ENCODE measurements around the gene PPP1R9B. TPM values are rescaled to one million over a fixed set of nuclear protein-coding genes. Genes with fewer than 3 reads are reported as not detected.

The PPP1R9B gene
- total RNA-seq, 1 experiment from 2014 or later: 36.1 TPM

DNA sequence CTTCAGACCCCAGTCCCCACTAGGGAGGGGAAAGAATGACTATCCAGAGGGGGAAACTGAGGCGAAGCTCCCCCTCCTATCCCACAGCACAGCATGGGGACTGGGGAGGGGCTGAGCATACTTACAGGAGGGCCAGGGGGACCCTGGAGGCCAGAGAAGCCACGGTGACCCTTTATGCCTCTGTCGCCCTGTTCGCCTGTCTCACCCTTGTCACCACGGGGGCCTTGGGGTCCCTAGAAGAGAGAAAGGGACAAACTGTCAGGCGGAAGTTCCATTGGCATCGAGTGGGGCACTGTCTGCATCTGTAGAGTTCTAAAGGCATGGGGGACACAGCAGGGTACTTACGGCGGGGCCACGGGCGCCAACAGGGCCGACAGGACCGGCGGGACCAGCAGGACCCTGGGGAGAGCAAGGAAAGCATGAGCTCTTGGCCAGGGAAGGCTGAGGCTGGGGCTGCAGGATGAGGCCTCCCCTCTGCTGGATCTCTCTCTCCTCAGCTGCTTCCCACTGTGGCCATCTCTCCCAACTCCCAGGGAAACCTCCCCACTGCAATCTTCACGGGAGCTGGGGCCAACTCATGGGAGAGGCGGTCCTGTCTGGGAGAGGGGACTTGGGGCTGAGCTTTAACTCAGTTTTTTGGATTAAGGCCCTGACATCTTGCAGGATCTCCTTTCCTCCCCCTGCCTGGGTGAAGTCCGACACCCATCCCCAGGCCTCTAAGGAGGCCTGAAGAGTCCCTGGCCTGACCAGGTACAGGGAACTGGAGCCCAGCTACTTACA lies 37.5 kb upstream of the PPP1R9B start:
- DNase-seq (ENCODE audit: low read depth): no peak

DNA sequence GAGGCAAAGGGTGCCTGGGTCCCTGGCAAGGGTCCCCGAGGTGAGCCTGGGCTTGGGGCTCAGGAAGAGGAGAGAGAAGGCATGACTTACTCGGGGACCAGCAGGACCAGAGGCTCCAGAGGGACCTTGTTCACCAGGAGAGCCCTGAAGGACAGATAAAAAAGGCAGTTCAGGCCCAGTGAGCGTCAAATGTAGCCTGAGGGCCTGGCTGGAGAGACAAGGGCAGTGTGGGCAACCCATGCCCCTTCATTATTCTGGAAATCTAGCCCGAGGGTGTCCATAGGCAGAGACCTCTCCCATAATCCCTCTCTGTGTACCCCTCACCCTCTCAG lies 36.9 kb upstream of the PPP1R9B start:
- DNase-seq (ENCODE audit: low read depth): no peak

DNA sequence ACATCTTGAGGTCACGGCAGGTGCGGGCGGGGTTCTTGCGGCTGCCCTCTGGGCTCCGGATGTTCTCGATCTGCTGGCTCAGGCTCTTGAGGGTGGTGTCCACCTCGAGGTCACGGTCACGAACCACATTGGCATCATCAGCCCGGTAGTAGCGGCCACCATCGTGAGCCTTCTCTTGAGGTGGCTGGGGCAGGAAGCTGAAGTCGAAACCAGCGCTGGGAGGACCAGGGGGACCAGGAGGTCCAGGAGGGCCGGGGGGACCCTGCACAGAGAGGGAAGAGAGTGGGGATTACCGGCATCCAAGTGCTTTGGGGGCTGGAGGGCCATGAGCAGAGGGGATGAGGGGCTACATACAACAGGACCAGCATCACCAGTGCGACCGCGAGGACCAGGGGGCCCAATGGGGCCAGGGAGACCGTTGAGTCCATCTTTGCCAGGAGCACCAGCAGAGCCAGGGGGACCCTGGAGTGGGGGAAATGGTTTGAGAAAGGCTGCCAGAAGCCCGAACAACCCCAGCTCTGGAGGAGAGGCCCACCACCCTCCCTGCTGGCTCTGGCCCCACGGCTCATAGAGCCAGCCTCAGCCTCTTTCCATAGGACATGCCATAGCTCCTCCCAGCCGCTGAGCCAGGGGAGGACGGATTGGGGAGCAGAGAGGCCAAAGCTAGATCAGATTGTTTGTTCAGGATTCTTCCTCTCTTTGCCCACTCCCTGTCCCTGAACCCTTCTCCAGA lies 36.4 kb upstream of the PPP1R9B start:
- DNase-seq (ENCODE audit: low read depth): no peak

DNA sequence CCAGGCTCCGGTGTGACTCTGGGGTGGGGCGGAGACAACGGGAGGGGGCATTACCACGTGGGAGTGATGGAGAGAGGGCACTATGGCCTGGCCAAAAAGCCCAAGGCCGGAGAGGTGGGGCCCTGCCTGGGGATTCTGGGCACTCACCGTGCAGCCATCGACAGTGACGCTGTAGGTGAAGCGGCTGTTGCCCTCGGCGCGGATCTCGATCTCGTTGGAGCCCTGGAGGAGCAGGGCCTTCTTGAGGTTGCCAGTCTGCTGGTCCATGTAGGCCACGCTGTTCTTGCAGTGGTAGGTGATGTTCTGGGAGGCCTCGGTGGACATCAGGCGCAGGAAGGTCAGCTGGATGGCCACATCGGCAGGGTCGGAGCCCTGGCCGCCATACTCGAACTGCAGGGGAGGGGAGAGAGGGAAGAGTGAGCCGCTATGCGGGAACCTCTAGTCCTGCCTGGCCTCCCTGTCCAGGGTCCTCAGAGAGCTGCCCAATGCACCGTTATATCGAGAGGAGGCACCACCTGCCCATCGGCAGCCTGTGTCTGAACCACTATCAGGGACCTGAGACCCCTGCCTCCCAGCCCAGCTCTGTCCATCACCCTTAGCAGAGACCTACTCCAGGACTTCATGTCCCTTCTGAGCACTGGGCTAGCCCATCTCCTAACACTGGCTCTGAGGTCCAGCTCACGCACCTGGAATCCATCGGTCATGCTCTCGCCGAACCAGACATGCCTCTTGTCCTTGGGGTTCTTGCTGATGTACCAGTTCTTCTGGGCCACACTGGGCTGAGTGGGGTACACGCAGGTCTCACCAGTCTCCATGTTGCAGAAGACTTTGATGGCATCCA lies 35.4 kb upstream of the PPP1R9B start:
- no peak for DNase-seq (ENCODE audit: low read depth)

DNA sequence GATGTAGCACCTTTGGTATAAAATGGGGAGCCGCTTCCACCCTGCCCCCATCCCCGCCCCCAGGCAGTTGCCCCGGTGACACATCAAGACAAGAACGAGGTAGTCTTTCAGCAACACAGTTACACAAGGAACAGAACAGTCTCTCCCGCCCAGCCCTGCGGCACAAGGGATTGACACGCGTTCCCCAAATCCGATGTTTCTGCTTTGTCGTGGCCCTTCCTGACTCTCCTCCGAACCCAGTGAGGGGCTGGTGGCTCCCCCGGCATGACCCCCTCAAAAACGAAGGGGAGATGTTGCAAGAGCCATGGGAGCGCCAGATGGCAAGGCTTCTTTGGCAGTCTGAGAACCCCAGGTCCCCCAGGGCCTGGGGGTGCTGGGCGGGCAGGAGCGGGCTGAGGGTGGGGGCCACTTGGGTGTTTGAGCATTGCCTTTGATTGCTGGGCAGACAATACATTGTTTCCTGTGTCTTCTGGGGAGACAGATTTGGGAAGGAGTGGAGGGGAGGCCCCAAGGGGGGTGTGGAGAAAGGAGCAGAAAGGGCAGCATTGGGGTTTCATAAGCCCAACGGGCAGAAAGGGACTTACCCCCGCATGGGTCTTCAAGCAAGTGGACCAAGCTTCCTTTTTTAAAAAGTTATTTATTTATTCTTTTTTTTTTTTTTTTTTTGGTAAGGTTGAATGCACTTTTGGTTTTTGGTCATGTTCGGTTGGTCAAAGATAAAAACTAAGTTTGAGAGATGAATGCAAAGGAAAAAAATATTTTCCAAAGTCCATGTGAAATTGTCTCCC lies 34.3 kb upstream of the PPP1R9B start:
- peak; percentile 37 for DNase-seq (ENCODE audit: low read depth)

DNA sequence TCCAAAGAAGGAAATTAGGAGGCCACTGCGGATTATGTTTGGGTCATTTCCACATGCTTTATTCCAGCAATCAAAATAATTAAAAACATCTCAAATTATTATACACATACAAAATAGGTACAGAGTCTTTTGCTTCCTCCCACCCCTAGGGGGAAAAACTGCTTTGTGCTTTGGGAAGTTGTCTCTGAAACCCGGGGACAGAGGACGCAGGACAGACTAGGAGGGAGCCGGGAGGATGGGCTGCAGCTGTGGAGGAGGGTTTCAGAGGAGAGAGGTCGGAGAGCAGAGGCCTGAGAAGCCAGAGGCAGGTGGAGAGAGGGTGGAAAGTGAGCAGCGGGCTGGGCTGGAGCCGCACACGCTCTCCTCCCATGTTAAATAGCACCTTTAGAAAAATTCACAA lies 33.6 kb upstream of the PPP1R9B start:
- no peak for DNase-seq (ENCODE audit: low read depth)

DNA sequence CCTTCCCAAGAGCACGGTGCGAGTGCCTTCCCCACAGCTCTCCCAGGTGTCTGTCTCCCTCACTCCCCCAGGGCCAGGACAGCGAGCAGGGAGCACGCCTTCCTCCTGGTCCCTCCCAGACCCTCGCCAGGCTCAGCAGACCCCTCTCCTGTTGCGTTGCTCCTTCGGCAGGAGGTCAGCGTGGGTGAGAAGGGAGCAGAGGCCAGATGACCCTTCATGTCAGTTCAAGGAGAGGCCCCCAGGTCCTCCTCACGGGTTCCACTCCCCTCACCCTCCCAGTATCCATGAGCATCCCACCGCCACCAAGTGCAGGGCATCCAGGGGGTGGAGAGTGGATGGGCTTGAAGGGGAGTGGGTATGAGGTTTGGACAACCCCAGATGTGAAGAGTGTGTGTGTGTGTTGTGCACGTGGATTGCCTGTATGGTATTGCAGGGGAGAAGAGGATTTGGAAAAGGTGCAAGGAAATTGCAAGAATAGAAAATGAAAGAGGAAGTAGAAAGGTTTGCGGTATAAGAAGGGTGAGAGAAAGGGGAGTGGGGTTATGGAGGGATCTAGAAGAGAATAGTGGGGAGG lies 33.0 kb upstream of the PPP1R9B start:
- no peak for DNase-seq (ENCODE audit: low read depth)

DNA sequence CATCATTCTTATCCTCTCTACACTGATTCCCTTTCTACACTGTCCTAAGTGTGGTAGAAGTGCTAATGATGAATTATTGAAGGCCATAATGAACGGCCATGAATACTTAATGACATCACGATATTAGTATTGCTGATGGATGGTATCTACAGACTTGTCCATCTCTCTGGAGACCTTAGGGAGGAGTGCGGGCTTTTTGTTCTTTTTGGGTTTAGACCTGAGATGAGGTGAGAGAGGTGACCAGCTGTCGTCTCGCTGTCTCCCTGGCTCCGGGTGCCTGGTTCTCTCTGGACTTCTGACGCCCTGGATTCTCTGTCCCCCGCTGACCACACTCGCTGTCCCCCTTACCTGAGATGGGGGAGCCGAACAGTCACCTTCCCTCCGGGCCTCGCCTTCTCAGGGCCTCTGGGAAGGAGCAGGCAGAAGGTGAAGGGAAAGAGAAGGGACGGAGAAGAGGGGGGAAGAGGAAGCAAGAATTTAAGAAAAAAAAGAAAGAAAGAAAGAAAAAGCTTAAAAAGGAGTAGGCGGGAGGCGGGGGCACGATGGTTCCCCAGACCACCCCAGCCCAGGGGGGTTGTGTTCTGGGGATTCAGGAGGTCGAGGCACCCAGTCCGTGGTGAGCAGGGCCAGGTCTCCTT lies 32.4 kb upstream of the PPP1R9B start:
- DNase-seq (ENCODE audit: low read depth): no peak

DNA sequence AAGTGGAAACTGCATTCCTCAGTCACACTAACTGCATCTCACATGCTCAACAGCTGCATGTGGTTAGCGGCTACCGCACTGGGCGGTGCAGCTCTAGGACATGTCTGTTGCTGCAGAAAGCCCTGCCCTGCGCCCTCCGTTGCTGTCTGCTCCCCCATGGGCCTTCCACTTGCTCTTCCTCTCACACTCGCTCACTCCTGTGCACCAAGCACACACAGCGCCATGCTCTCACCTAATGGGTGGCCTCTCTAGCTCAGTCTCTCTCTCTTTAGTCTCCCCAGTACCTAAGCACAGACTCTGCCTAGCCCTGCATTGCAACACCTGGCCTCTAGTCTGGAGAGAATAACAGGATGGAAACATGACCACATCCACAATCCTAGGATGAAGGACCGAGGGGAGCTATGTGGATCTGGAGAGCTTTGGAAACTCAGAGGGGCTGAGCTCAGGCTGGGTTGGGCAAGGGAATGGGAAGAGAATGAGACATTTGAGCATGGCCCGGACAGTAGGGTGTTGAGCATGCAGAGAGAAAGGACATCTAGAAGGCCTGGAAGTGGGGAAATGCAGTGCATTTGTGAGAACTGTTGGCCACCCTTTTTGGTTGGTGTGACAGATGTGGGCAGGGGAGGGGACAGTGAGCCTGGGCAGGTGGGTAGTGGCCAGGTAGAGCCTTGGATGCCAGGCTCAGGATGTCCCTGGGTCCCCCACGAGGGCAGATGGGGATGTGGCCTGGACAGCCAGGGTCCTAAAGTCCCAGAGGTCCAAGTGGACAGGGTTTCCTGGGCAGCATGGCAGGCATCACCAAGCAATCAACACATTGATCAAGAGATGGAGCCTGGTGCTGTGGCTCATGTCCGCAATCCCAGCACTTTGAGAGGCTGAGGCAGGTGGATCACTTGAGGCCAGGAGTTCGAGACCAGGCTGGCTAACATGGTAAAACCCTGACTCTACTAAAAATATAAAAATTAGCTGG lies 31.4 kb upstream of the PPP1R9B start:
- DNase-seq (ENCODE audit: low read depth): no peak

DNA sequence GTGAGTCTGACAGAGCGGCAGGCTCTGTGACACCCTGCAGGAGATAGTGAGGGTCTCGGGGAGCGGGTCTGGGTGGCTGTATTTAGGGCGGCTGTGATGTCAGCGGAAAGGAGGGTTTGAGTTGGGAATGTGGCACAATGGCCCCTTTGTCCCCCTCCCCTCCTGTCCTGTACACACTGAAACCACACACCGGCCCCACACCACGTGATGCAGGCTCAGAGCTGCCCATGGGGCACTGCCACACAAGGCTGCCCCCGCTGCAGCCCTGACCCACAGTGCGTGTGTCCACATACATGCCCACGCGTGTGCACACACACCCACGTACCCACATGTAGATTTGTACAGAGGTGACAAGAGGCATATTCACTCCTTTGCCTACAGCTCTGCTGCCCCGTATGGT lies 30.7 kb upstream of the PPP1R9B start:
- no peak for DNase-seq (ENCODE audit: low read depth)

DNA sequence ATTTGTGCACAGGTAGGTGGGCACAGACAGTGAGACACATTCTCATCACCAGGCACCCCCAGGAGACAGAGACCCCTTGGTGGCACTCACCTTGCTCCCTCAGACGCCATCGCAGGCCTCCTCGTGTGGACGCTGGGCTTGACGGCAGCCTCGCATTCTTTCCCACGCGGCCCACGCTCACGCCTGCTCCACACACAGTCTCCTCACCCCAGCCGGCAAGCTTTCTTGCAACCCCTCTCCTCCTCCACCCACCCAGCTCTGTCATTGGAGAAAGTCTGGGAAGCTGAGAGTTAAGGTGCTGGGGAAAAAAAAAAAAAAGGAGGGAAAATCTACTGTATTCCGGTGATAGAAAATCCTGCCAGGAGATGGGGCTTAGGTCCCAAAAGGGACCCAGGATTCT lies 30.1 kb upstream of the PPP1R9B start:
- no peak for DNase-seq (ENCODE audit: low read depth)

DNA sequence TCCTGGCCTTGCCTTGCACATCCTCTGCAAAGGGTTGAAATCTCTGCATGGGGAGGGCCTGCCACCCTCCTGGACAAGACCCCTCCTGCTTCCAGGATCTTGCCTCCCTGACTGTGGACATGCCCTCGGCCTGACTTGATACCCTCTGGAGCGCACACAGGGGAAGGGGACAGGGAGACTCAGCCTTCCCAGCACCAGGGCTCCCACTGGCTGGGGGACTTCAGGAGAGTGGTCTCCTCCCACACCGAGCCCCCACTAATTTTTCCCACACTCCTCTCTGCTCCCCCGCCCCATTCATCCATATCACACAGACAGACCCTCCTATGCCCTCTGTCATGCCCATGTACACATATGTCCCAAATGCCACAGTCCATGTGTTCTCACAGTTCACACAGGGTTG lies 29.6 kb upstream of the PPP1R9B start:
- DNase-seq (ENCODE audit: low read depth): no peak

DNA sequence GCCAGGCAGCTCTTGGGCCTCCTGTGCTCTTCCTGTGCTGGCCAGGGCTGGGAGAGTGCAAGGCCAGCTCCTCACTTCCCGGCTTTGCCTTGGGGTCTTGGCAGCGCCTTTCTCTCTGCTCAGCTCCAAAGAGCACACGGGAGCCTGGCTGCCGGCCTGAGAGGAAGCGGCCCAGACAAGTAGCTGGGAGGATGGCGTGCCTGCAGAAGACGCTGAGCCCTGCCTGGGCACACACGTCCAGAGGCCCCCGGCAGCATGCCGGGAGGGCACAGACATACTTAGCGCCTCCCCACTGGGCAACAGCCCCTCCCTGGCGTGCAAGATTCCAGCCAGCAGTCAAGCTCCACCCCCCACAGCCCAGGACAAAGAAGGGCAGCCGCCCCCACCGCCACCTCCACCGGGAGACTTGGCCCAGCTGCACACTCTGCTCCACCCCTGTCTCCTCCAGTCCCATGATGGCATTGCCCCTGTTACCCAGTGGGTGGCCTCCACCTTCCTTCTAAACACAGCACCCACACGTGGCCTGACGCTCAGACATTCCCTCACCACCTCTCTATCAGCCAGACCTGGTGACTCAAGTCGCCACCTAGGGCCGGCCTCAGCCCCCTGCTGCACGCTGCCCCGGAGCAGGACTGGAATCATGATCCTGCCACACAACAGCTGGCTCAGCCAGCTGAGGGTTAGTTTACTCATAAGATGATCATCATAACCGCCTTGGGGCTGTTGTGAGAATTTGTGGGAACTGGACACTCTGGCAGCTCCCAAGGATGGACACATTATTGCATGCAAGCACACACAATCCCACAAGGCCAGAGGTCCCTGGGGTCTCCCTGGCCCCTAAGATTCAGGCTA lies 27.7 kb upstream of the PPP1R9B start:
- DNase-seq (ENCODE audit: low read depth): peak; percentile 97

DNA sequence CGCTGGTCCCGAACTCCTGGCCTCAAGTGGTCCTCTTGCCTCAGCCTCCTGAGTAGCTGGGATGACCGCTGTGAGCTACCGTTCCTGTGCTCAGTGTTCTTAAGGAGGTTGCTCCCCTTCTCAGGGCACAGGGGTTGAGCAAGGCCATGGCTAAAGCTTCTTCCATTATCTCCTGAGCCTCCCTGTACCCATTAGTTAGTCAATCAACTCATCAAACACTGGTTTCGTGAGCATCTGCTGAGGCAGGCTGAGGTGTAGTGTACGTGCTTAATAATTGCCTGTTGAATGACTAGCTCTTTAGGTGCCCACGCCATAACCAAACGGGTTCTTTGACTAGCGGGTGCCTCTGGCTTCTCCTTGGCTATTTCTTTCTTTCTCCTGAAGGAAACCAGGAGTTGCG lies 27.0 kb upstream of the PPP1R9B start:
- DNase-seq (ENCODE audit: low read depth): peak; percentile 35

DNA sequence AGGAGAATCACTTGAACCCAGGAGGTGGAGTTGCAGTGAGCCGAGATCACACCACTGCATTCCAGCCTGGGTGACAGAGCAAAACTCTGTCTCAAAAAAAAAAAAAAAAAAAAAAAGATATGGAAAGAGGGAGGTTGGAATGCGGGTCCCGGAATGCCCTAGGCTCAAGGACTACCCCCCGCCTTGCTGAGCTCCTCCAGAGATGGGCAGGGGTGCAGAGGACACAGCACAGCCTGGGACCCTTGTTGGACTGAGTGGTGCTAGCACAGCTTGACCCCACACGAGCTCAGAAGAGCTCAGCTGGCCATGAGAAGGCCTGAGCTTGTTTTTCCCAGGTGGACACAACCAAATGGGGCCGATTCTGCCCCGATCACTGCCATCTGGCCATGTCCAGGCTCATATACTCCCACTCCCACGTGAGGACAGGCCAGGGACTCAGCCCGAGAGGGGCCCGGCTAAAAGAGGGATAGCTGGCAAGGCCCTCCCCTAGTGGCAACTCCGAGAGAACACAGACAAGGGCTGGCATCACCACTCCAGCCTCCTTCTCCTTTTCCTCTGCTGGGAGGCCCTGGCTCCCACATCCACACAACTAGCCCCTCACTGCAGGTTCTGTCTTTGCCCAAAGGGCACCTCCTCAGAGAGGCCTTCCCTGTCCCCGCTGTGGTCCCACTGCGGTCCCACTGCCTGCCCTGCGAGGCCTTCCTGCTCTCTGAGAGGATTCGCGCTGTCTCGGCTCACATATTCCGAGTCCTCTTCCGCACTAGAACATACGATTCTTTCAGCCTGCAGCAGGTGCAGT lies 26.3 kb upstream of the PPP1R9B start:
- no peak for DNase-seq (ENCODE audit: low read depth)

DNA sequence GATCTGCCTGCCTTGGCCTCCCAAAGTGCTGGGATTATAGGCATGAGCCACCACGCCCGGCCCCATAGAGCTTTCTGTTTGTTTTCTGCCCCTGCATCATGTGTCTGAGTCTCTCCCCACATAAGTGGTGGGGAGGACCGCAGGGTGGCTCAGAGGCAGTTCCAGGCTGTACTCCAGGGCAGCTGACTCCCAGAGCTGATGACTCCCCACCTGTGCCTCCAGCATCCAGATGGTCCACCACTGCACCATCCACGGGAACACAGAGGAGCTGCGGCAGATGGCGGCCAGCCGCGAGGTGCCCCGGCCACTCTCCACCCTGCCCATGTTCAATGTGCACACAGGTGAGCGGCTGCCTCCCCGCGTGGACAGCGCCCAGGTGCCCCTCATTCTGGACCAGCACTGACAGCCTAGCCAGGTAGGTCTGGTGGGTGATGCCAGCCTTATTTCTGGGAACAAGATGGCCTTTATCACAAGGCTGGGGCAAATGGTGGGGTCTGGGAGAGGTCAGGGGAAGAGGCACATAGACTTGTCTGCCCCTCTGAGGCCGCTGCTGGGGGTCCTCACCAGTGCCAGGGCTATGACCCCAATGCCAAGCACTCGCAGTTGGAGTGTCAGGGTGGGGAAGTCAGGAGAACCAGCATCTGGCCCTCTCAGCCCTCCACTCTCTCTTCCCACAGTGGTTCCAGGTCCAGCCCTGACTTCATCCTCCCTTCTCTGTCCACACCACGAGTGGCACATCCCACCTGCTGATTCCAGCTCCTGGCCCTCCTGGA lies 24.7 kb upstream of the PPP1R9B start:
- DNase-seq (ENCODE audit: low read depth): no peak

DNA sequence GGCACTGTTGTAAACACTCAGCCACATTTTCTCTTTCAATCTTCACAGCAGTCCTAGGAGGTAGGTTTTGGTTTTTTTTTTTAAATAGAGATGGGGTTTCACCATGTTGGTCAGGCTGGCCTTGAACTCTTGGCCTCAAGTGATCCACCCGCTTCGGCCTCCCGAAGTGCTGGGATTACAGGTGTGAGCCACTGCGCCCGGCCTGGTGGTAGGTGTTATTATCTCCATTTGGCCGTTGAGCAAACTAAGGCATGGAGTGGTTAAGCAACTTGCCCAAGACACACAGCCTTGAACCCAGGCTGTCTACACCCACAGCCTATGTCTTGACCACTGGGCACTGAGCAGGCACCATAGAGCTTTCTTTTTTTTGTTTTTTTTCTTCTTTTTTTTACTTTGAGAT lies 24.0 kb upstream of the PPP1R9B start:
- DNase-seq (ENCODE audit: low read depth): no peak

Measured in M059J (cell line).